ENCODE measurements around the gene CTNNBL1.

- TF ChIP-seq, protein P1, sequence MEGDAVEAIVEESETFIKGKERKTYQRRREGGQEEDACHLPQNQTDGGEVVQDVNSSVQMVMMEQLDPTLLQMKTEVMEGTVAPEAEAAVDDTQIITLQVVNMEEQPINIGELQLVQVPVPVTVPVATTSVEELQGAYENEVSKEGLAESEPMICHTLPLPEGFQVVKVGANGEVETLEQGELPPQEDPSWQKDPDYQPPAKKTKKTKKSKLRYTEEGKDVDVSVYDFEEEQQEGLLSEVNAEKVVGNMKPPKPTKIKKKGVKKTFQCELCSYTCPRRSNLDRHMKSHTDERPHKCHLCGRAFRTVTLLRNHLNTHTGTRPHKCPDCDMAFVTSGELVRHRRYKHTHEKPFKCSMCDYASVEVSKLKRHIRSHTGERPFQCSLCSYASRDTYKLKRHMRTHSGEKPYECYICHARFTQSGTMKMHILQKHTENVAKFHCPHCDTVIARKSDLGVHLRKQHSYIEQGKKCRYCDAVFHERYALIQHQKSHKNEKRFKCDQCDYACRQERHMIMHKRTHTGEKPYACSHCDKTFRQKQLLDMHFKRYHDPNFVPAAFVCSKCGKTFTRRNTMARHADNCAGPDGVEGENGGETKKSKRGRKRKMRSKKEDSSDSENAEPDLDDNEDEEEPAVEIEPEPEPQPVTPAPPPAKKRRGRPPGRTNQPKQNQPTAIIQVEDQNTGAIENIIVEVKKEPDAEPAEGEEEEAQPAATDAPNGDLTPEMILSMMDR (IDR thresholded peaks at IDR 0.05; ENCODE audit: low read depth, low read length), result no peak
- no peak for TF ChIP-seq POLR2A (IDR thresholded peaks at IDR 0.05; ENCODE audit: extremely low read depth, insufficient read length)
- TF ChIP-seq, protein P2, sequence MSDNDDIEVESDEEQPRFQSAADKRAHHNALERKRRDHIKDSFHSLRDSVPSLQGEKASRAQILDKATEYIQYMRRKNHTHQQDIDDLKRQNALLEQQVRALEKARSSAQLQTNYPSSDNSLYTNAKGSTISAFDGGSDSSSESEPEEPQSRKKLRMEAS (IDR thresholded peaks at IDR 0.05; ENCODE audit: low read depth, low read length), result no peak
These were observed 135.3 kb downstream of the CTNNBL1 start for GRCh38 chr20:37829128-37829527.

Measured in NB4 (cell line).